ENCODE measurements around the gene WDR83. TPM values are rescaled to one million over a fixed set of nuclear protein-coding genes. Genes with fewer than 3 reads are reported as not detected.

The WDR83 gene
- total RNA-seq, 1 experiment from 2014 or later, result 10.9 TPM

DNA sequence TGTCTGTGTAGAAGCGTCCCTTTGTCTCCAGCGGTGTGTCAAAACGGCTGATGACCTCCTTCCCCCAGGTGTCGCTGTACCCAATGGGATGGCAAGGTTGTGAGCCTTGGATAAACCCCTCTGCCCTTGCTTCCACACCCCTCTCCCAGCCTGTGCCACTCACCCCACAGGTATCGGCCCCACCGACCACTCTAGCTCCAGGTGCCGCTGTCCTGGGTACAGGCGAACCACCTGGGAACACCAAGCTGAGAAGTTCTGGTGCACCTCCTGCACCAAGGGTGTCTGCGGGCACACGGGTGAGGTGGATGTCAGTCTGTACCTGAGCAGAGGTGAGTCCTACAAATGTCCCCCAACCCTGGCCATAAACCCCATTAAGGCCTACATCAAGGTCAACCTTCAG lies 16.7 kb upstream of the WDR83 start:
- no peak for DNase-seq (ENCODE audit: low spot score)
- in situ Hi-C loops (cut with HindIII; ENCODE audit: low sequenced_read_pairs), result no loop called here

DNA sequence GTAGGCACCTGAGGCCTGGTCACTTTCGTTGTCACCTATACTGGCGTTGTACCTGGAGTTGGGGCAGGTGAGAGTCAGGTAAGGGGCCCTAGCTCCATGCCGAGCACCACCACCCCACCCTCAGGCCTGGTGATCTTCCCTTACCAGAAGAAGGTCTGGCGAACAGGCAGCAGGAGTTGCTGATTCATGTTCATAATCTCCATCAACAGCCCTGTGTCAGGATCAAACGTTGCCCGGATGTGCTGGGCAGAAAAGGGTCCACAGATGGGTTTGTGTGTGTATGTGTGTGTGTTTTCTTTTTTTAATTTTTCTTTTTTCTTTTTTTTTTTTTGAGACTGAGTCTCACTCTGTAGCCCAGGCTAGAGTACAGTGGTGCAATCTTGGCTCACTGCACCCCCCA lies 14.4 kb upstream of the WDR83 start:
- no peak for DNase-seq (ENCODE audit: low spot score)
- in situ Hi-C loops (cut with HindIII; ENCODE audit: low sequenced_read_pairs), result no loop called here

DNA sequence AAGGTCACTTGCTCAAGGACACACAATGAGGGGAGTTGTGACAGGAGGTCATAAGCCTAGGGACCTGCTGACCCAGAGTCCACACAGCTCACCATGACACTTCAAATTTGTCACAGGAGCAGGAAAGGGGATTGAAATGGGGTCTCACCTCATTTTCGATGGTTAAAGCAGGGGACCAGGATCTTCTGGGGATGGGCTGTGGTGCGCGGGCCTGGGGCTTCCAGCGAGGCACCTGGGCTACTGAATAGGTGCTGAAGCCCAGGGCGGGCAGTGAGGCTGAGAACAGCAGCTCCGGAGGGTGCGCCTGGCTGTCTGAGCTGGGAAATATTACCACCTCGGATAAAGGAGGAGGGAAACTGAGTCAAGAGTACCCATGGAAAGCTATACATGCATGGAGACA lies 11.1 kb upstream of the WDR83 start:
- in situ Hi-C loops (cut with HindIII; ENCODE audit: low sequenced_read_pairs), result no loop called here
- DNase-seq (ENCODE audit: low spot score), result no peak

DNA sequence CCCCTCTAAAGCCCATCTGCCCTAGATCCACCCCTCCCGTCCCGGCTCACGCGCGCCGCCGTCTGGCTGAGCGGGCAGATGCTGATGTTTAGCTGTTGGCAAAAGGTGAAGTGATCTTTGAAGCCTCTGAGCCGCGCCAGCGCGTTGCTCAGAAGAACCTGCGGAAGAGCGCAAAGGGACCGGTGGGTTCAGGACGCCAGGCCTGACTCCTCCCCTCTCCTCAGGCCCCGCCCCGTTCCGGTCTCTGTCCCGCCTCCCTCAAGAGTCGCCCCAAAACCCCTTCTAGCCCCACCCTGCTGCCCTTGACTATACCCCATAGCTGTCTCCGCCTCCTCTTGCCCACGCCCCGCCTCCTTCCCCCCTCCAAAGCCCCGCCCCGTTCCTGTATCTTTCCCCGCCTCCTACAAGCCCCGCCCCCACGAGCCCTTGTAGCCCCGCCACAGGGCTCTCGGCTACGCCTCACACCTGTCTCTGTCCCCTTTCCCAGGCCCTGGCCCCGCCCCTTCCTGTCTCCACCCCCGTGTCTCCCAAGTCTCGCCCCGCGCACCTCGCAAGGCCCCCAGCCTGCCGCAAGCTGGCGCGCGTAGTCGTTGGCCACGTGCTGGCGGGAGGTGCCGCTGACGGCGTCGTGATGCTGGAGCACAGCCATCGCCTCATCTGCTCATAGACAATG lies 9.6 kb upstream of the WDR83 start:
- DNase-seq (ENCODE audit: low spot score), result no peak
- in situ Hi-C loops (cut with HindIII; ENCODE audit: low sequenced_read_pairs), result no loop called here

DNA sequence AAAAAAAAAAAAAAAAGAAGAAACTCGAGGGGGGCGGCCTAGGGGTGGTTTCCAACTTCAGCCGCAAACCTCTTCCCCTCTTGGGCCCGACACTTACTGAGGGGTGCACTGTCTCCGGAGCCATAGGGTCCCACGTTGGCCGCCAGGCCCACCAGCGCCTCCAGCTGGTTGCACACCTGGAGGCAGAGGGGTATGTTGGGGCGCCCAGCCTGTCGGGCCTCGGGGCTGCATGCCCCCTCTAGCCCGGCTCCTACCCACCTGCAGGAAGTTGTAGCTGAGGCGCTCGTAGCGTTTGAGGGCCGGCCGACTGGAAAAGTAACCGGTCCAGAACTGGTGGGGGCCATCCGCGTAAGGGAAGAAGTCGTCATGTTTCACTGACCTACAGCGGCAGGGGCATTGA lies 8.6 kb upstream of the WDR83 start:
- no peak for DNase-seq (ENCODE audit: low spot score)
- in situ Hi-C loops (cut with HindIII; ENCODE audit: low sequenced_read_pairs), result no loop called here

DNA sequence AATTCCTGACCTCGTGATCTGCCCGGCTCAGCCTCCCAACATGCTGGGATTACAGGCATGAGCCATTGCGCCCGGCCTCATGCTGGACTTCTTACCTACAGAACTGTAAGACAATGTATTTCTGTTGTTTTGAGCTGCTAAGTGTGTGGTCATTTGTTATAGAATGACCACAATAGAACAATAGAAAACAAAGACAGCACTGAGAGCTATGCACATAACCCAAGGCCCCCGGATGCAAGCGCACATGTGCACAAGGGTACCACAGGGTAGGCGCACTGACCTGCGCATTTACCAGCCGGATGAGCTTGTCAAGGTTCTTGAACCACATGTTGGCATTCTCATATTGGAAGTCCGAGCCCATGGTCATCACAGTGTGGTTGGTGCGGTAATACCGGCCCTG lies 5.6 kb upstream of the WDR83 start:
- in situ Hi-C loops (cut with HindIII; ENCODE audit: low sequenced_read_pairs), result no loop called here
- DNase-seq (ENCODE audit: low spot score), result no peak

DNA sequence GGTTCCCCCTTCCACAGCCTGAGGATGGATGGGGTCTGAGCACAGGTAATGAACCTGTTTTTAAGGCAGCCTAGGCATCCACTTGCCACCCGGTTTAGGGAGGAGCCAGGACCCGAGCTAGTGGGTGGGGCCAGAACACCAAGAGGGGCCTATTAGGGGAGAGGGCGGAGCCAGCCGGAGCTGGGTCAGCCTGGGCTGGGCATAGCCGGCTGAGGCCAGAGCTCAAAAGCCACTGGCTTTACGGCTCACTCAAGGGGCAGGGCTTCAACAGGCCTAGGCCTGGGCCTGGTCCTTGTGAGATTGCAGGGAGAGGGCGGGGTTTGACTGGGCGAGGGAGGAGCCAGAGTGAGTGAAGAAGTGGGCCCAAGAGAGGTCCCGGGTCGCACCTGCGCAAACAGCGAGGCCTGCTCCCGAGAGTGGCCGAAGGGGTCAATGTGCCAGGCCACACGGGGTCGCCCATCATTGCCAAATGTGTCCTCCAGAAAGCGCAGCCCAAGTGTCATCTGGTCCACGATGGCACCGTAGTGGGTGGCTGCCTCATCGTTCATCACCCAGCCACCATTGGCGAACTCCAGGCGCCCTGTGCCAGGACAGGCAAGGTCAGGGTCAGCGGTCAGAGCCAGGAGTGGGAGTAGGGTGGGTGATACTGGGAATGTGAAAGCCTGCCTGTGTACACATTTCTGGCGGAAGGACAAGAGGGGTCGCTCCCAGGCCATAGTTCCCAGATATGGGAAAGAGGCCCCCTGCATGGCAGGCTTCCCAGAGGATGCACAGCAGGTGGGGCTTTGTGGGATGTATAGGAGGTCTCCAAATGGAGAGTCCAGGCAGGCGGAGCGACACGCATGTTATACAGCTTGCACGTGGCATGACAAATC lies 2.0 kb upstream of the WDR83 start:
- DNase-seq (ENCODE audit: low spot score), result no peak
- in situ Hi-C loops (cut with HindIII; ENCODE audit: low sequenced_read_pairs), result no loop called here

DNA sequence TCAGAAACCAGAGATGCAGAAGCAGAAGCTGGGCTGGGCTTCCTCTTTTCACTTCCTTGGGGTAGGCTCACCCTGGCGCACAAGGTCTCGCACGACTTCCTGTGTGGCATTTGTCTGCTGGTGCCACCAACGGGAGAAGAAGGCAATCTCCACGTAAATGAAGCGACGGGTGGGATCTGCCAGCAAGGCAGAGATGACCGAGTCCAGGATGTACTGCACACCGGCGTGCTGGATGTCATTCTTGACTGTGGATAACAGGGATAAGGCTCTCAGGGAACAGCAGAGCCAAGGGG lies 1.4 kb upstream of the WDR83 start:
- in situ Hi-C loops (cut with HindIII; ENCODE audit: low sequenced_read_pairs), result no loop called here
- DNase-seq (ENCODE audit: low spot score), result no peak

DNA sequence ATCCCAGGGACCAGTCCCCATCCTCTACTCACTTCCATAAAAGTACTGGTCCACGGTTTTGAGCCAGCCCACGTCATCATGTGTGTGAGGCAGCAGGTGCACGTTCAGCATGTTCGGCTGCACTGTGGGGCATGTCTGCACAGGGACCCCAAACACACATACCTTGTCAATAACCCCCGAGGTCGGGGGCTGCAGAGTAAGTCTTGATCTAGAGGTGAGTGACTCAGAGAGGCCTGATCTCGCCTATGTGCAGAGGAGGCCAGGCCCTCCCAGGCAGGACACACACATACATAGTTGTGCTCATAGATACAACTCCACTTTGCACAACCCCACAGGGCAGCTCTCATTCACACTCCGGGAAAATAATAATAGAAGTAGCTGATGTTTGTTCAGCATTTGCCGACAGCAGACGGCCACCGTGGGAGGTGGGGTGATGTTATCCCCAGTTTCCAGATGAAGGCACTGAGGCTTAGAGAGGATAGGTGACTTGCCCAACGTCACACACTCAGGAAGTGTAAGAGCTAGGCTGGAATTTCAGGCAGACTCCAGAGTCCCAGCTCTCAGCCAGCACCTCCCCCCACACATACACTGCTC lies 839 bp upstream of the WDR83 start:
- no peak for DNase-seq (ENCODE audit: low spot score)
- in situ Hi-C loops (cut with HindIII; ENCODE audit: low sequenced_read_pairs), result no loop called here

DNA sequence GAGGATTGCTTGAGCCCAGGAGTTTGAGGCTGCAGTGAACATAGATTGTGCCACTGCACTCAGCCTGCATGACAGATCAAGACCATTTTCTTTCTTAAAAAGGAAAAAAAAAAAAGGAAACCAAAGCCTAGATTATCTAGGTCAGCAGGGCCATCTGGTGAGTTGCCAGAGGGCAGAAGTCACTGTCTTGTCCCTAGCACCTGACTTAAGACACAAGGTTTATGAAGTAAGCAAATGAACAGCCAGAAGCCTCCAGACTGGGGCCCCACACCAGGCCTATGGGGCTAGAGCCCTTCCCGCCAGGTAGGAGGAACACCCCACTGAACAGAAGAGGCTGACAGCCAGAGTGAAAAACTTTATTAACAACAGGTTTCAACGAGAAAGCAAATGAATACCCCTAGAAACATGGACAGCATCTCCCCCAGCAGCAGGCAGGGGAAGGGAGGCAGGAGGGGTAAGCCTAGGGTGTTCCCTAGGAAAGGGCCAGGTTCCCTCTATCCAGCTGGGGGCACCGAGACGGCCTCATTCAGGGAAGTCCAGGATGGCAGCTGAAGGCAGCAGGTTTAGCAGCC lies 1.2 kb downstream of the WDR83 start:
- in situ Hi-C loops (cut with HindIII; ENCODE audit: low sequenced_read_pairs), result no loop called here

DNA sequence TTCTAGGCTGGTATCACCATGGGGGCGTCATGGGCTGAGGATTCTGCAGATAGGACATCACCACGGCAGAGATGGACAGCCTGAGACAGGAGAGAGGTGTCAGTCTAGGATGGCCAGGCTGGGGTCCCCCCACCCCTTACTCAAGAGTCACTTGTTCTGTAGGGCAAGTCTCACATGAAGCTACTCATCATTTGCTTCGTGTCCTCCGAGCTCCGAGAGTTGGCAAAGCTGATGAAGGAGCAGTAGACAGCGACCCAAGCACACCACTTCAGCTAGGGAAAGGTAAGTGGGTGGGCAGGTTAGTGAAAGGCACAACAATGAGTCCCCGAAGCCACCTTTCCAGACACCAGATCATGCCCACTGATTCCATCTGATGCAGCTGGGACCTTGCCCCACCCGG lies 1.7 kb downstream of the WDR83 start:
- in situ Hi-C loops (cut with HindIII; ENCODE audit: low sequenced_read_pairs), result no loop called here
- no peak for DNase-seq (ENCODE audit: low spot score)

More for the DNA sequence above, 1.2 kb downstream of the WDR83 start:
- no peak for DNase-seq (ENCODE audit: low spot score)

DNA sequence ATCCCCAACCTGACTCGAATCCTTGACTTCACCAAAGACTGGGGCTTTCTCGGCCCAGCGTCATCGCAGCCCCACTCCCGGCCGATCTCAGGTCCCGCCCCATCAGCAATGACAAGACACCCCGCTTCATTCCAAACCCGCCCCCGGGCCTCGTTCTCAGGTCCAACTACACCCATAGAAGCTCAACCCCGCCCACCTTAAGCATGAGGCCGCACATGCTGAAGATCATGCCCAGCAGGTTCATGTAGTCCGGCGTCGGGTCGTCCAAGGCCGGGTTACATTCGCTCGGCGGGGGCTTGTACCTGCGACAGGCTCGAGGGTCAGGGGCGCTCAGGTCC lies 2.3 kb downstream of the WDR83 start:
- peak; percentile 48 for DNase-seq (ENCODE audit: low spot score)
- in situ Hi-C loops (cut with HindIII; ENCODE audit: low sequenced_read_pairs), result no loop called here

DNA sequence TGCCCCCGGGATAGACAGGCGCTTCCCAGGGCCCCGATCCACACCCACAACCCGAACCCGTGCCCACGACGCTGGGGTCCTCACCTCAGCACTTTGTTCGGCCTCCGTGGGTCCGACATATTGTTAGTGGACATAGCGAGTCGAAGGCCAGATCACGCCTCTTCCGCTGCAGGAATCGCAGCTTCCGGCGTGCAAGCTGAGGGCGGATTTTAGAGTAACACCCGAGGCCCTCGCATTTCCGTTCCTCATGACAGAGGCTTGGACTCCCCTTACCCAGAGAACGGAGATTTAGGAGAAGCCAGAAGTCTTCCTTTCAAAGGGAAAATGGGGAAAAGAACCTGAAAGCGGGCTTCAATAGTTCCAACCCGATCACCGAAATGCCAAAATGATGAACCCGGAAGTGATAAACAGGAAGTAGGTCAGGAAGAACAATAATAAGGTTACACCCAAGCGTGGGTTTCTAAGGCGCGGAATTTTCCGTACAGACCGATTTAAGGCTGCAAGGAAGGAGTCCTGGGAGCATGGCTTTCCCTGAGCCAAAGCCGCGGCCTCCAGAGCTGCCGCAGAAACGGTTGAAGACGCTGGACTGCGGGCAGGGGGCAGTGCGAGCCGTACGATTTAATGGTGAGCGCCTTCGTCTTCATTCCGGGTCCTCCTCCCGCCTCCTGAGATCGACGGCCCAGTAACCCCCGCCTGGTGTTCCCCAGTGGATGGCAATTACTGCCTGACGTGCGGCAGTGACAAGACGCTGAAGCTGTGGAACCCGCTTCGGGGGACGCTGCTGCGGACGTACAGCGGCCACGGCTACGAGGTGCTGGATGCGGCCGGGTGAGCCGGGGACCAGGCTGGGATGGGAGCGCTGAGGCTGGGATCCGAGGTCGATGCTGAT lies 2.9 kb downstream of the WDR83 start:
- peak; percentile 88 for DNase-seq (ENCODE audit: low spot score)
- in situ Hi-C loops (cut with HindIII; ENCODE audit: low sequenced_read_pairs), result no loop called here

DNA sequence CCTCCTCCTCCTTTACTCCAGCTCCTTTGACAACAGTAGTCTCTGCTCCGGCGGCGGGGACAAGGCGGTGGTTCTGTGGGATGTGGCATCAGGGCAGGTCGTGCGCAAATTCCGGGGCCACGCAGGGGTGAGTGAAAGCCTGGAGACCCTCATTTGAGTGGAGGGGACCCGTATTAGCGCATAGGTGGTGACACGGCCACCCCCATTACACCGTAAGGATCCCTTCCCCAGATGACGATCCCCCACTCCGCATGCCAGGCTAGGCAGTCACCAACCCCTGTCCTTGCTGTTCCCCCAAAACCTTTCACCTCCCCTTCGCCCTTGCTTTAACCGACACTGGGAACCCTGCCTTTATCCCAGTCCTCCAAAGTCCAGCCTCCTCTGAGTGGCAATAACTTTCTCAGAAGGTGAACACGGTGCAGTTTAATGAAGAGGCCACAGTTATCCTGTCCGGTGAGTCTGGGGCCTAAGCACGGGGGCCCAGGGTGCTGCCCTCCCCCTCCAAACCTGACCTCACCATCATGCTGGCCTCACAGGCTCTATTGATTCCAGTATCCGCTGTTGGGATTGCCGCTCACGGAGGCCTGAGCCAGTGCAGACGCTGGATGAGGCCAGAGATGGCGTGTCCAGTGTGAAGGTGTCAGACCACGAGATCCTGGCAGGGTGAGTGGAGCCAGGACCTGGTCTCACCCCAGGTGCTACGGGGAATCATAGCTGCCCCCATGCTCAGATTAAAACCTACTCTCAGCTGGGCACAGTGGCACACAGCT lies 3.7 kb downstream of the WDR83 start:
- in situ Hi-C loops (cut with HindIII; ENCODE audit: low sequenced_read_pairs), result no loop called here
- DNase-seq (ENCODE audit: low spot score), result no peak

DNA sequence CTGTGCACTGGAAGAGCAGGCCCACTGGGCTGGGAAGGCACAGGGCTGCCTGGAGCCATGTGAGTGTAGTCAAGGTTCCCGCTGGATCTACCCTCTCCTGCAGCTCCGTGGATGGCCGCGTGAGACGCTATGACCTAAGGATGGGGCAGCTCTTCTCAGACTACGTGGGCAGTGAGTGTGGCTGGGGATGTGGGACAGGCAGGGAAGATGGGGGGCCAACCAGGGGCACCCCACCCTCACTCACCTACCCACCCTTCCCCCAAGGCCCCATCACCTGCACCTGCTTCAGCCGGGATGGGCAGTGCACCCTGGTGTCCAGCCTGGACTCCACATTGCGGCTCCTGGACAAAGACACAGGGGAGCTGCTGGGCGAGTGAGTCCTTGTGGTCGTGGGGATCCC lies 6.1 kb downstream of the WDR83 start:
- in situ Hi-C loops (cut with HindIII; ENCODE audit: low sequenced_read_pairs), result no loop called here

DNA sequence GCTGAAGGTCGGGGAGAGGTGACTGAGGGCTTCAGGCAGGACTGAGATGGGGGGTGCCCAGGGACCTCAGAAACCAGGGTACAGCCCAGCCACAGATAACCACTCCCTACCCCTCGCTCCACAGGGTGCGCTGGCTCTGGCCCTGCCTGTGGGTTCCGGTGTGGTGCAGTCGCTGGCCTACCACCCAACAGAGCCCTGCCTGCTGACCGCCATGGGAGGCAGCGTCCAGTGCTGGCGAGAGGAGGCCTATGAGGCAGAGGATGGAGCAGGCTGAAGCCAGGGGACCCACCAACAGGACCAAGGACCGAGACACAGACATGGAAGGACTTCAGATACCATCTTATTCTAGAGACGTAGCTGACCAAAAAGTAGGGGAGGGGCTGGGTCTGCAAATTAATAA lies 8.8 kb downstream of the WDR83 start:
- in situ Hi-C loops (cut with HindIII; ENCODE audit: low sequenced_read_pairs), result no loop called here
- no peak for DNase-seq (ENCODE audit: low spot score)

More for the DNA sequence above, 6.1 kb downstream of the WDR83 start:
- no peak for DNase-seq (ENCODE audit: low spot score)

DNA sequence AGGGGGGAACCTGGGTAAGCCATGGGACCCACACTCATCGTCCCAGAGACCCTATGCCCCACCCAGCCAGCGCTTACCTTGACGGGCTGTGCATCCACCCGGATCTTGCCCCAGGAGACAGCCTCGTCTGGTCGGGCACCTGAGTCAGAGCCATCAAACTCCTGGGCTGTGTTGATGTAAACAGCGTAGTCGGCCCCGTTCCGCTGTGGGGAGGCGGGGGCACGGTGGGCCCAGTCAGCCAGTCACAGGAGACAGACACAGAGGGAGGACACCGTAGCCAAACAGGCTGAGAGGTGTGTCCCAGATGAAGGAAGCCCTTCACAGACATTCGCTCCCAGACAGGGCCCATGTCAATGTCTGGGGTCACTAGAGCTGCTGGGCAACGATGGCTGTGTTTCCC lies 9.3 kb downstream of the WDR83 start:
- in situ Hi-C loops (cut with HindIII; ENCODE audit: low sequenced_read_pairs), result no loop called here
- no peak for DNase-seq (ENCODE audit: low spot score)

DNA sequence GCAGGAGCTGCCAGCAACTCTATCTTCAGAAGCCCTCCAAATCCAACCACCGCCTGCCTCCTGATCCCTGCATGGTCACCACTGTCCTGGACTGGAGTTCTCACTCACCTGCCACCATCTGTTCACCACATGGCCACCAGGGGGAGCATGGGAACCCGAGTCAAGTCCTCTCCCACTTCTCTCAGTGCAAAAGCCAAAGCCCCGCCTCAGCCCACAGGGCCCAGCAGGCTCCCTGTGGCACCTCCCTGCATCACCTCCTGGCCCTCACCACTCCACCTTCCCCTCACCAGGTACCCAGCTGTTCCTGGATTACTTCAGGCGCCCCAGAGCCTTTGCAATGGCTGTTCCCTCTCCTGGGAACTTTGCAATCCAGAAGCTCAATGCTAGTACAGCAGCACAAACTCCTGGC lies 9.8 kb downstream of the WDR83 start:
- in situ Hi-C loops (cut with HindIII; ENCODE audit: low sequenced_read_pairs), result no loop called here
- peak; percentile 77 for DNase-seq (ENCODE audit: low spot score)

DNA sequence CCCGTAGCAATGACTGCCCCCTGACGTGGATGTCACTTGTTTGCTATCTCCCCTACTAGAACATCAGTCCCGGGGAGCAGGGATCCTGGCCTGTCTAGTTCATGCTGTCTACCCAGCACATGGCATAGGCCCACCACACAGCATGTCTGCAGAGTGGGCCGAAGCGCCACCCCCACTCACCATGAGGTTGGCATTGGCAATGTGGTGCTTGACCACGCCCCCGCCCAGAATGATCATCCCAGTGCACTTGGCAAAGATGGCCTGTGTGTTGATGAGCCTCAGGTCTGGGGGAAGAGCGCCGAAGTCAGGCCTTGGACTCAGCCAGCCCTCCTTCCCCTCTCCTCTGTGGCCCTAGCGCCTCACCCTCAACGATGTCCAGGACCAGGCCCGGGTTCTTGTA lies 10.3 kb downstream of the WDR83 start:
- in situ Hi-C loops (cut with HindIII; ENCODE audit: low sequenced_read_pairs), result no loop called here
- DNase-seq (ENCODE audit: low spot score), result no peak
